GM12891 (cell line): Measurements from ENCODE around the gene GRAMD1A.
A peak's percentile ranks its signal among the peaks of the same experiment; 100 is the strongest.

ENCODE experiments used
- DNase-seq: peaks from one replicate; pipeline ENCODE4 v3.0.0; 2011; ENCODE audit warnings: low spot score; ENCODE audit not compliant: insufficient read length
- FAIRE-seq: peaks from 2 replicates; lab custom pipeline; 2011; peaks lifted over from hg19 to GRCh38; lab: Jason Lieb, UNC
- PAX5 ChIP-seq: IDR thresholded peaks from 2 replicates; pipeline ENCODE4 v1.6.1; 2011; ENCODE audit warnings: low read length, moderate library complexity, mild to moderate bottlenecking; ENCODE audit not compliant: insufficient read depth, severe bottlenecking
- POLR2A ChIP-seq: IDR thresholded peaks from 2 replicates; pipeline ENCODE4 v1.6.1; 2011; ENCODE audit warnings: low read depth, low read length, control low read depth
- POLR2AphosphoS5 ChIP-seq: IDR thresholded peaks from 2 replicates; pipeline ENCODE4 v1.6.1; 2011; ENCODE audit warnings: low read depth, low read length, control low read depth
- POU2F2 ChIP-seq: IDR thresholded peaks from 2 replicates; pipeline ENCODE4 v1.6.1; 2011; ENCODE audit warnings: low read depth, mild to moderate bottlenecking, control low read depth, low read length, moderate library complexity
- SPI1 ChIP-seq: IDR thresholded peaks from 2 replicates; pipeline ENCODE4 v1.6.1; 2011; ENCODE audit warnings: low read depth, low read length, control low read depth
- TAF1 ChIP-seq: IDR thresholded peaks from 2 replicates; pipeline ENCODE4 v1.6.1; 2011; ENCODE audit warnings: low read depth, low read length, control low read depth

Gene GRAMD1A

GRCh38 chr19:34975056-34975455 lies 25.1 kb upstream of the GRAMD1A start:
- FAIRE-seq (no peak), DNase-seq (no peak)
- TF ChIP-seq POLR2A (no peak), TAF1 (no peak), PAX5 (no peak), POLR2AphosphoS5 (no peak), POU2F2 (no peak)

DNA sequence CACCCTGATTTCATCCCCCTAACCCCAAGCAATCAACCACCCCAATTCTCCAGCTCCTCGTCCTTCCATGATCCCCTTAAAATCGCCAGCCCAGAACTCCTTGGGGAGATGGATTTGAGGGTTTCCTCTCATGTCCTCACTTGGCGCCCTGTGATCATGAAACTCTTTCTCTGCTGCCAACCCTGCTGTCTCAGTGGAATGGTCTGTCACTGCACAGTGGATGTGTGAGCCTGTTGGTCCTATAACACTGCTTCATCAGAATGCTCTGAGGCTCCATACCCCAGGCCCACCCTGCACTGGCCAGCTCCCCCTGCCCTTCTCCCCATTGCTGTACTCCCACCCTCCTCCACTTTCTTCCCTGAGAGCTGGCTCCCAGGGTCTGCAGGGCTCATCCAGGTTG lies 23.5 kb upstream of the GRAMD1A start:
- no peak for DNase-seq
- TF ChIP-seq TAF1, result no peak
- TF ChIP-seq POU2F2, result no peak
- no peak for TF ChIP-seq PAX5
- no peak for TF ChIP-seq SPI1
- TF ChIP-seq POLR2A, result no peak
- TF ChIP-seq POLR2AphosphoS5, result no peak
- FAIRE-seq, result no peak

DNA sequence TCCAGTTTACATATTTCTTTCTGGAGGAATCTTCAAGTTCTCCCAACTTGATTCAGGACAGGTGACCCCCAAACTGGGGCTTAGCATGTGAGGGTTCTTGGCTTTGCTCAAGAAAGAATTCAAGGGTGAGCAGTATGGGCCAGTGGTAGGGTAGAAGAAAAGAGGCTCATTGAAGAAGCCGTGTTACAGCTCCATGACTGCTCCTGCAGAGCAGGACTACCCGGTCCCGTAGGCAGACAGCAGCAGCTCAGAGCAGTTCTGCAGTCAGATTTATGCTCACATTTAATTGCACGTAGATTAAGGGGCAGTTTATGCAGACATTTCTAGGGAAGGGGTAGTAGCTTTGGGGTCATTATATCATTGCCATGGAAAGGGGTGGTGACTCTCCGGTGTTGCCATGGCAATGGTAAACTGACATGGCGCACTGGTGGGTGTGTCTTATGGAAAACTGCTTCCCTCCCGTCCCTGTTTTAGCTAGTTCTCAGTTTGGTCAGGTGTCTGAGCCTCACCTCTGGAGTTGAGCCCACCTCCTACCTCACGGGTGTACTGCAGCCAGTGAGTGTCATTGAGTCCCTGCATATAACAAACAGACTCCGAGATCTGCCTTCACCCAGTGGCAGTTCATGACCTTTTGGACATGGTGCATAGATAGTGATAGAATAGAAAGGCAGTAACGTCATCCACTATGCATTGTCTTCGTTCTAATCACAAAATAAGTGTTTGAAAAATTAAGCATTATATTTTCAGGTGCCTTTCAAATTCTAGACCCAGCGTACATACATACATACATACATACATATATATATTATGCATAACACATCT lies 20.1 kb upstream of the GRAMD1A start:
- TF ChIP-seq PAX5 (no peak), POLR2A (no peak), SPI1 (no peak)
- FAIRE-seq (no peak), DNase-seq (no peak)

DNA sequence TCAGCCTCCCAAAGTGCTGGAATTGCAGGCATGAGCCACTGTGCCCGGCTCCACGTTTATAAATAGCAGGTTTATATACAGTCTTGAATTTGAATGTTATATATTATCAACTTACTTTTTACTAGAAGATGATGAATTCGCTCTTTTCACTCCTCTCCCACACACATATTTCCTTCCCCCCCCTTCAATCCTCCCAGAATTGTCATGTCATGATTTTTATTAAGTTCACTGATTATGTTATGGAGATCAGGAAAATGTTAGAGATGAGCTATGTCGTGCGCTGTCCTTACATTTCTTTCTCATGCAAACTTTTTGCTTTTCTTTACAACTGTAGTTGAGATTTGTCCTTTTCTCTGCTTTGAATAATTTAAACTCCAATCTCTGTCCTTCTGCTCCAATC lies 17.8 kb upstream of the GRAMD1A start:
- DNase-seq (no peak), FAIRE-seq (no peak)
- TF ChIP-seq SPI1 (no peak), POLR2A (no peak), PAX5 (no peak), POLR2AphosphoS5 (no peak), TAF1 (no peak), POU2F2 (no peak)

DNA sequence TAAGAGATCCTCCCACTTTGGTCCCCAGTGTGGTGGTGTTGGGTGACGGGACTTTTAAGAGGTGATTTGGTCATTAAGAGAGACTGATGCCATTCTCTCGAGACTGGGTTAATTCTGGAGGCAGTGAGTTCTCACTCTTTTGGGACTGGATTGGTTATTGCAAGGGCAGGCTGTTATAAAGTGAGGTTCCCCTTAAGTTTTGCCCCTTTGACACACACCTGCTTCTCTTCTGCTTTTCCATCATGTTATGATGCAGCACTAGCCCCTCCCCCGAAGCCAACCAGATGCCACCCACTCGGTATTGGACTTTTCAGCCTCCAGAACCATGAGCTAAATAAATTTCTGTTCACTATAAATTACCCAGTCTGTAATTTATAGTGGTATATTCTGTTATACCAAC lies 16.3 kb upstream of the GRAMD1A start:
- FAIRE-seq, result no peak
- no peak for DNase-seq
- TF ChIP-seq TAF1, result no peak
- no peak for TF ChIP-seq POLR2A
- TF ChIP-seq POLR2AphosphoS5, result no peak
- no peak for TF ChIP-seq PAX5
- no peak for TF ChIP-seq SPI1
- TF ChIP-seq POU2F2, result no peak

- no peak for TF ChIP-seq SPI1
- no peak for TF ChIP-seq POLR2A
- no peak for TF ChIP-seq PAX5
- TF ChIP-seq POLR2AphosphoS5, result no peak
- TF ChIP-seq POU2F2, result no peak
- no peak for TF ChIP-seq TAF1
- FAIRE-seq (no peak), DNase-seq (no peak)
These were observed 15.8 kb upstream of the GRAMD1A start for GRCh38 chr19:34984287-34984686.

- TF ChIP-seq TAF1, result no peak
- TF ChIP-seq POU2F2, result no peak
- no peak for TF ChIP-seq SPI1
- no peak for TF ChIP-seq POLR2AphosphoS5
- TF ChIP-seq POLR2A, result no peak
- no peak for TF ChIP-seq PAX5
- no peak for DNase-seq
- FAIRE-seq, result peak; percentile 40
These were observed 14.7 kb upstream of the GRAMD1A start for GRCh38 chr19:34985249-34986022.

GRCh38 chr19:34988119-34988518 lies 12.0 kb upstream of the GRAMD1A start:
- DNase-seq (no peak), FAIRE-seq (no peak)
- TF ChIP-seq POU2F2 (no peak), POLR2A (no peak), POLR2AphosphoS5 (no peak), TAF1 (no peak), PAX5 (no peak), SPI1 (no peak)

DNA sequence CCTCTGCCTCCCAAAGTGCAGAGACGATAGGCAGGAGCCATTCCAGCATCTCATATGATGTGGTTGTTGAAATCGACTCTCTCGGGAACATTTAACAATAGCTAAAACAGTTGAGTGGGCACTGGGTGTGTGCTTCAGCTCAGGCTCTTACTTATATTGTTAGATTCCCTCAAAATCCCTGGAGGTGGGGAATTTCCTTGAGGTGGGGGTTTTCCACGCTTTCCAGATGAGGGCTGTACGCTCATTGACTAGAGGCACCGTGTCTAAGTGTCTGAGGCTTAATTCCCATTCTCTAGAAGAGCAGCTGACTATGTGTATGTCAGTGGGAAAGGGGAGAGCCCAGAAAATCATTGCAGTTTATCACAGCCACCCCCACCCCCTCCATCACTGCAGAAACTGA lies 10.8 kb upstream of the GRAMD1A start:
- TF ChIP-seq POLR2A, result no peak
- TF ChIP-seq PAX5, result no peak
- no peak for TF ChIP-seq POLR2AphosphoS5
- no peak for TF ChIP-seq TAF1
- no peak for TF ChIP-seq POU2F2
- TF ChIP-seq SPI1, result no peak
- DNase-seq (no peak), FAIRE-seq (no peak)
